T-helper 1 cell (primary cell): Measurements from ENCODE around the gene CC2D2B.
"Not testable (repeated sequence)": the region's sequence is repeated elsewhere in the genome, so short reads cannot be mapped to it uniquely, and the experiment has no call there.

Experiments
- DNase-seq, 5 donors: peaks; one replicate each; pipeline ENCODE4 v3.0.0-alpha.2; 2012 to 2020
- total RNA-seq, 4 donors: gene quantifications; one replicate each; lab custom pipeline; 2026; lab: John Stamatoyannopoulos, UW

Gene CC2D2B
- total RNA-seq = 0 to 0.15 (median 0.06) reads per million in 4 donors

DNA sequence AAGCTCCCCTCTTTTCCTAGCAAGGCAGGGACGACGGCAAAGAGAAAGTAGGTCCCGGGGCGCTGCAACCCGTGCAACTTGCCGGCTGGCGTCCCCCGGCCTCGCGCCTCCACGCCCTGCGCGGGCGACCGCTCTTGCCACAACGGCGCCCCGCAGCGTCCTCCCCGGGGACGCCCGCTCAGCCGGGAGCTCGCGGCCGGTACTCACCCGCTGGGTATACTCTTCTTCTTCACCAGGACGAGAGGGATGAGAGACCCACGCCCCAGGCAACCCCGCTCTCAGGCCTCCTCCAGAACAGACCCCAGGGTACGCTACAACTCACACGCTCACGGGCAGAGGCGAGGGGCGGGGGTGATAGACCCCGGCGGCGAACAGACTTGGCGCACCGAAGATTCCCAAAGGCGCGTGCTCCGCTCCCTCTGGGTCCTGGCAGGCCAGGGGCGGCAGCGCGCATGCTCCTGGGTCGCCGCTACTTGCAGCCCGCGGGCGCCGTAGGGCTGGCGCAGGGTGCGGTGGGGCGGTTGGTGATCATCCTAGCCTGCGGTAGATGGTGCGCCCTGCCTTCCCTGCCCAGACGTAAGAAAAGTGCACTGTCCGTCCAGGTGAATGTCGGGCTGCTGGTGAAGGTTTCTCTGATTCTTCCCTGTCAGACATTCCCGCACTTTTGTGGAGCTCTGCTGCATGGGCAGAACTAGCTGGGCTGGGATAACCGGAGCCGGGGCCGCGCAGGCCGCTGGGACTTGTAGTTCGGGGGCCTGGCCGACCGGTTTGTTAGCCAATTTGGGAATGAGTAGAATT lies at the start of gene CC2D2B:
Gene CC2D2B, plus strand, starts transcription at position 520 of the 798 bp plus-strand sequence. CDS start 3,349 bp downstream, outside the sequence.
- DNase-seq = peak; percentile 17 to 68 (median 30)

DNA sequence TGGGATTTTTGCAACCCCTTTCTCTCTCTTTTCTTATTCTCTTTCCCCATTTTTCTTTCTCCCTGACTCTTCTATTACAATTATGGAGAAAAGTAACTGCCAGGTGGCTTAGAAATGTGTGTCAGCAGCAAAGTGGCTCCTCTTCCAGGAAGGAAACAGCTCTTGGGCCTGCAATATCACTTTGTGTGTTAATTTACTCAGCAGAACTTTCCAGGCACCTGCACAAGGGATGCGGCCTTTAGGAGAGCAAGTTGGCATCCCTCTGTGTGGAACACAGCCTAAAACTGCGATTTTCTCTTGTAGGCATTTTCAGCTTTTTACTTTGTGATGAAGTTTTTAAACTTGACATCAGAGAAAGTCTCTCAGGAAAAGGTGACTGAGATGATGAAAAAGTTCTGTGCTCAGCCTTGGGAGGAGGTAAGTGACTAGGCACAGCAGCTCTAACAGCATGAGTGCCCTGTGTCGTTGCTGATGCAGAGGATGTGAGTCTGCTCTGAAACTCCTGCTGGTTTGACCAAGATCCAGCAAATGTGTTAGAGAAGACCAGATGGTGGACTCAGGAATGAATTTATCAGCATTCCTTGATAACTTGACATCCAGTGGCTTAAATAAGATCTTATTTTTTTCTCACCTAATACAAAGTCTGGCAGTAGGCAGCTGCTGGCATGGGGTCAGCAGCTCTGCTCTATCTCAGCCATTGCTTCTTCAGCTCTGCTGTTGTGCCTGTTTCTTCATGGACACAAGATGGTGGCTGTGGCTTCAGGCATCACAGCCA lies 47.4 kb upstream of the CC2D2B start:
- DNase-seq = no peak

DNA sequence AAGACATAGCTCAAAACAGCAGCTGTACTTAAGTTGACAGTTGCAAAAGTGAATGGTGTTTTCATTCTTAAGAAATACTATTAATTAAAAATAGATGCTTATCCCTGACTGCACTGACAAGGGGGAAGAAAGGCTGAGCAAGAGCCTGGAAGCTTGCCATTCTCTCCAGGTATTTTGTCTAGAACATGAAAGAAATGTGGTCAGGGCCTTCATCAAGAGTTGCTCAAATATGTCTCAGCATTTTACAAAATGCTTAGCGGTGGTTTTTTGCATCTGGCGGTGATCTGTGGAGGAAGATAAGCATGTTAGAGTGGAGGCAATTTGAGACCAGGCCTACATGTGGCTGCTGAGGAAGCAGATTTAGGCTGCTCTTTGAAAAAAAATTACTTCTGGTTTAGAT lies 46.4 kb upstream of the CC2D2B start:
- no peak for DNase-seq

GRCh38 chr10:95864906-95865813 lies 42.6 kb upstream of the CC2D2B start:
- DNase-seq = peak in 1 of 5 donors; percentile 63

DNA sequence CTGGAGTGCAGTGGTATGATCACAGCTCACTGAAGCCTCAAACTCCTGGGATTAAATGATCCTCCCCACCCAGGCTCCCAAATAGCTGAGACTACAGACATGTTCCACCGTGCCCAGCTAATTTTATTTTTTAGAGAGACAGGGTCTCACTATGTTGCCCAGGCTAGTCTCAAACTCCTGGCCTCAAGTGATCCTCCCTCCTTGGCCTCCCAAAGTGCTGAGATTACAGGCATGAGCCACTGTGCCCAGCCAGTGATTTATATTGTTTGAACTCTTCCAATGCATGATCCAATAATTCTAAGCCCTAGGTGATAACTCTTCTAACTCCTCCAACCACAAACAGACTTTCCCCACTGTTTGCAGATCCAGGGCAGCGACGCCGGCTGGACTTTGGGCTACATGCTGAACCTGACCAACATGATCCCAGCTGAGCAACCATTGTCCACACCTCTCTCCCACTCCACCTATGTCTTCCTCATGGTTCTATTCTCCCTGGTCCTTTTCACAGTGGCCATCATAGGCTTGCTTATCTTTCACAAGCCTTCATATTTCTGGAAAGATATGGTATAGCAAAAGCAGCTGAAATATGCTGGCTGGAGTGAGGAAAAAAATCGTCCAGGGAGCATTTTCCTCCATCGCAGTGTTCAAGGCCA lies 41.8 kb upstream of the CC2D2B start:
- no peak for DNase-seq

DNA sequence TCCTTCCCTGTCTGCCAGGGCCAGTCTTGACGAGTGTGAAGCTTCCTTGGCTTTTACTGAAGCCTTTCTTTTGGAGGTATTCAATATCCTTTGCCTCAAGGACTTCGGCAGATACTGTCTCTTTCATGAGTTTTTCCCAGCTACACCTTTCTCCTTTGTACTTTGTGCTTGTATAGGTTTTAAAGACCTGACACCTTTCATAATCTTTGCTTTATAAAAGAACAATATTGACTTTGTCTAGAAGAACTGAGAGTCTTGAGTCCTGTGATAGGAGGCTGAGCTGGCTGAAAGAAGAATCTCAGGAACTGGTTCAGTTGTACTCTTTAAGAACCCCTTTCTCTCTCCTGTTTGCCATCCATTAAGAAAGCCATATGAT lies 41.3 kb upstream of the CC2D2B start:
- DNase-seq = no peak

DNA sequence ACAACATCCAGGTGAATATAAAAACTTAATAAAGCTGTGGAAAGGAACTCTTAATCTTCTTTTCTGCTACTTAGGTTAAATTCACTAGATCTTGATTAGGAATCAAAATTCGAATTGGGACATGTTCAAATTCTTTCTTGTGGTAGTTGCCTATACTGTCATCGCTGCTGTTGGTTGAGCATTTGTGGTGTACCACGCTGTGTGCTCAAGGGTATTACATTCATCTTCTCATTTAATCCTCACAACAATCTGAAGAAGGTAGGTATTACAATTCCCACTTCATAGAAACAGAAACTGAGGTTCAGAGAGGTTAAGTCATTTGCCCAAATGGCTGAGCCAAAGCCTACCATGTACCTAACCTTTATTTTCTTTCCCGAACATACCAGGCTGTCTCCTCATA lies 39.9 kb upstream of the CC2D2B start:
- DNase-seq = no peak

DNA sequence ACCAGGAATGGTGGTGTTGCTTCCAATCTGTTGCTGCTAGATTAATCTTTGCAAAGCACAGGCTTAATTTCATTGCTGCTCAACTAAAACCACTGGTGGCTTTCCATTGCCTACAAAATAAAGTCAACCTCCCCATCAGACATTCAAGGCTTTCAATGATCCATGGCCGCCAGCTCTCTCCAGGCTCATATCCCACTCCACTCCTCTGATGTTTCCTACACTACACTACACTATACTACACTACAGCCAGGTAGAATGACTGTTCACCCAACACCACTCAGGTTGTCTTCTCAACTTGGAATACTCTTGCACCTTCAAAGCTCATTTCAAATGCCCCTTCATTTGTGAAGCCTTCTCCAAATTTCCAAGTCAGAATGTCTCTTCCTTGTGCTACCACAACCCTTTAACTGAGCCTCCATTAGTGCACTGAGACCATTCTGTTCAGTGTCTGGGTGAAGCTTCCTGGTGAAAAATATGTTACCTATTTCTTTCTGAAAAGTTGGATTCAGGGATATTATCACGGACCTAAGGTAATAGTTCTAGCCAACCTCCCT lies 35.5 kb upstream of the CC2D2B start:
- no peak for DNase-seq

- DNase-seq = no peak
Measured at GRCh38 chr10:95873139-95873538, 34.6 kb upstream of the CC2D2B start.

GRCh38 chr10:95873651-95874050 lies 34.1 kb upstream of the CC2D2B start:
- no peak for DNase-seq

- not testable (repeated sequence) for DNase-seq
Measured at GRCh38 chr10:95874783-95875182, 33.0 kb upstream of the CC2D2B start.

GRCh38 chr10:95876756-95877155 lies 31.0 kb upstream of the CC2D2B start:
- no peak for DNase-seq

DNA sequence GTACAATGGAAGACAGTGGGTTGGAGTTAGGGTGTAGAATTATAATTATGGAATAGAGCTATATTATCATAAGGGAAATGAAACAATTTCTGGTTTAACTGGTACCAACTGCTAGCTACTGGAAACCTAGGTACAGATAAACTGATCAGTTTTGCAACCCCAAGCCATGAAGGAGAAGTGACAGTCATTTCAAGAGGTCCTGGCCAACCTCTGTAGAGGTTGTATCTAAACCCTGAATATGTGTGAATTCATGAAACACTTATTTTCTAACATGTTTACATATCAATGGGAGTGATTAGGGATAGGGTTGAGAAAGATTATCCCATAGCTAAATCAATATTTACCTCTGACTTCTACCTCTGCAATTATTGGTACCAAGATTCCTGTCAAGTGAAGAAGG lies 29.9 kb upstream of the CC2D2B start:
- DNase-seq = no peak

- no peak for DNase-seq
Measured at GRCh38 chr10:95880704-95881103, 27.1 kb upstream of the CC2D2B start.

DNA sequence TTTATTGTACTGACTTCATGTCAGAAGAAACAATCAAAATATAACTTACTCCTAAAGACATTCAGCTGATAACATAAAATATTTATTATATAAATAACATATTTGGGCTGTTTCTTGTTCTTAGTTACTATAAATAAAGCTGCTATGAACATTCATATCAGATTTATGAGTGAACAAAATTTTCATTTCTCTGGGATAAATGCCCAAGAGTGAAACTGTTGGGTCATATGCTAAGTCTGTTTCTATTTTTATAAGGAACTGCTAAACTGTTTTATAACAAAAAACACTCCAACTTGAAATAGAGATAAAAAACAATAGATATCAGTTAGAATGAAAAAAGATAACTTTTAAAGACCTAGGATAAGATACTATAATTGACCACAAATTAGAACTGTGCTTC lies 26.5 kb upstream of the CC2D2B start:
- DNase-seq = no peak

GRCh38 chr10:95889830-95890229 lies 17.9 kb upstream of the CC2D2B start:
- DNase-seq = no peak

- DNase-seq = no peak
Measured at GRCh38 chr10:95896071-95896850, 11.5 kb upstream of the CC2D2B start.

DNA sequence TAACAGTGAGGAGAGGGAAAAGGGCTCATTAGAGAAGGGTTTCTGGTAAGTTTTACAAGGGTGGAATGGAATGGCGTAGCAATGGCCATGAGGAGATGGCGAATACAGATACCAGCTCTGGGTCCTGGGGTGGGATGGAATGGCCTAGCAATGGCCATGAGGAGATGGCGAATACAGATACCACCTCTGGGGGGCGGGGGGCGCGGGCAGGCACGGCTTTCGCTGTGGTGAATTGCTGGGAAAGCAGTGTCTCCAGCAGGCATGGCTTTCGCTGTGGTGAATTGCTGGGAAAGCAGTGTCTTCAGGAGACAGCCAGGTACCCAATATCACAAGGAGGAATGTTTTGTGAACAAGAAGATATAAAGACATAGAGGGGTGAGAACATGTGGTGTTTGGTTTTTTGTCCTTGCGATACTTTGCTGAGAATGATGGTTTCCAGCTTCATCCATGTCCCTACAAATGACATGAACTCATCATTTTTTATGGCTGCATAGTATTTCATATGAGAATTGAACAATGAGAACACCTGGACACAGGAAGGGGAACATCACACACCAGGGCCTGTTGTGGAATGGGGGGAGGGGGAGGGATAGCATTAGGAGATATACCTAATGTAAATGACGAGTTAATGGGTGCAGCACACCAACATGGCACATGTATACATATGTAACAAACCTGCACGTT lies 1.7 kb upstream of the CC2D2B start:
- DNase-seq = not testable (repeated sequence)

DNA sequence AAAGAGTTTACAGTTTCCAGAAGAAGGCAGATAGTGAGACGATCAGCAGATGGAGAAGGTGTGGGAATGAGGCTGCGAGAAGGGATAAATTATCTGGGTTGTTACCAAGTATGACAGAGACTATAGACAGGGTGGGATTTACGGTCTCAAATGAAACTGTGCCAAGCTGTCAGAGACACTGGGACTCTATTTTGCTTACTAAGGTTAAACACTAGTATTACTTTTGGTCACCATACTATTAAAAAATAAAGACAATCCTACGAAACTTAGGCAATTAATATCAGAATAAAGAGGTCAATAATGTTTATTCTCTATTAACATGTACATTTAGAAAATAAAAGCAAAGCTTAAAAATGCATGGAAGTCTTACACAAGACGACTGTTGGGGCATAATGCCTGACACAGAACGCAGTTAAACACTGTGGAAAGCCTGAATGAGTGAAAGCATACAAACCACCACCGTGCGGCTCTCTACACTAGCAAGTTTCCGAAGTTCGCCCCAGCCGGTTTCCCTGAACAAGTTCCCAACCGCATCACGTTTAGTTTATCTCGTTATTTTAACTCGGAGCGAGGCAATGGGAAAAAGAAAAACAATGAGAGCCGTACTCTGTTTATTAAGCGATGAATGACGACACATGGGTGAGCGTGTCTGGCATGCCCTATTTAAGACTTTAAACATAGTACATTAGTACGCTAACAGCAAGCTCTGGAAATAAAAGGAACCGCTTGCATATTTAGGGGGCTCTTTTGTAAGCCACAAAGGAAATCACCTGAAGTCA lies 909 bp upstream of the CC2D2B start:
- DNase-seq = peak in 3 of 5 donors; percentile 2 to 25 (median 5)

DNA sequence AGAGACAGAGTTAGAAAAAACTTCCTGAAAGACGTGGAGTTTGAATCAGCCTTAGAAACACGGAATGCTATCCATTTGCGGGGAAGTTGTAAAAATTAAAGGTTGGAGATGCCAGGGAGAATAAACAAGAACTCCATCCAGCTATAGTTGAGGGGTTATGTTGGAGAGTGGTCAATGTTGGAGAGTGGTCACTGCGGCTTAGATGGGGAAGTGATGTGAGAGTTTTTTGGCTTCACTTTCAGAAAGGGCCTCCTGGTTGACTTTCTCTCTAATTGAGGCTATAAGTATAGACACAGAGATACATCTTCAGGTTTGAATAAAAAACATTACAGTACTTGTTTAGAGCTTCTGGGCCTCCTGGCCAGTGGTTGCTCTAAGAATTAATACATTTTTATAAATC lies 675 bp downstream of the CC2D2B start:
- DNase-seq = no peak
